Motor neuron (in vitro differentiated cells): ENCODE results near the gene PFN1. TPM values are rescaled to one million over a fixed set of nuclear protein-coding genes. Genes with fewer than 3 reads are reported as not detected.

ENCODE experiments used
- ATAC-seq, 8 experiments: fragments of 200-7000 bp; cut with Tn5 transposase; replicated peaks in 6 of 8; 2 replicates each; pipeline ENCODE4 v1.8.0; 2021; ENCODE audit warnings: mild to moderate bottlenecking in 8 of 8, moderate library complexity in 8 of 8
- H3K27ac ChIP-seq, 2 donors: fragments of 250-450 bp; sonication (Bioruptor Pico); 2 replicates each; pipeline ENCODE4 v1.9.0; 2021; ENCODE audit warnings: antibody characterized with exemption in 2 of 2, mild to moderate bottlenecking in 2 of 2, moderate library complexity in 1 of 2
- H3K4me1 ChIP-seq, 2 donors: fragments of 250-450 bp; sonication (Bioruptor Pico); replicated peaks in 1 of 2; 2 replicates each; pipeline ENCODE4 v1.6.1; 2021; ENCODE audit warnings: antibody characterized with exemption in 2 of 2, mild to moderate bottlenecking in 2 of 2, moderate library complexity in 1 of 2
- H3K4me3 ChIP-seq, 5 donors: fragments of 250-450 bp; sonication (Bioruptor Pico); 2 replicates each; pipeline ENCODE4 v1.9.0; 2021; ENCODE audit warnings: antibody characterized with exemption in 5 of 5, mild to moderate bottlenecking in 5 of 5, moderate library complexity in 4 of 5
- WGBS, 10 experiments: fragments of 450-650 bp; shearing (Covaris generic); methylation state at CpG; one replicate each; pipeline ENCODE4 v1.0.0; 2022; 5-methylcytosine and 5-hydroxymethylcytosine counted together
- in situ Hi-C, 9 experiments: fragments of 400-800 bp; cut with MboI; loops; one replicate each; pipeline ENCODE4 v1.15.0; 2021; ENCODE audit warnings: low sequenced_read_pairs in 9 of 9, low pct_unique_long_range_greater_than_20kb in 2 of 9; ENCODE audit not compliant: unreplicated experiment in 9 of 9
- total RNA-seq, 8 experiments: library from RNA; unstranded; fragments of 300-600 nt; gene quantifications; 2 replicates each; pipeline versions ENCODE4 v1.2.3 to v1.2.4, GENCODE V29; 2022

Gene PFN1
- total RNA-seq, 8 experiments from 2014 or later: 143 to 541 (median 257) TPM

- no peak for ATAC-seq
- H3K27ac ChIP-seq: no peak overlapping the region
- in situ Hi-C loops: loop anchor here in 1 of 9 experiments (25.0 kb wide), 1 partner anchor 97 kb away; no protein-coding TSS in a partner anchor
- H3K4me1 ChIP-seq: peaks cover 16 to 25% of the 10 kb centered on the region in 2 donors
- 79 to 100% (median 96%) methylated on average over 4 to 13 of the region's 15 CpGs; no CpG with 5 or more reads in 2 of the 10 experiments for WGBS, 10 experiments
- no peak overlapping the region for H3K4me3 ChIP-seq
Observed at GRCh38 chr17:4965311-4965986, 17.1 kb upstream of the PFN1 start.

- in situ Hi-C loops: loop anchor here in 1 of 9 experiments (25.0 kb wide), 1 partner anchor 102 kb away; no protein-coding TSS in a partner anchor
- WGBS, 10 experiments: 83 to 100% (median 97%) methylated on average over 2 to 5 of the region's 9 CpGs; no CpG with 5 or more reads in 2 of the 10 experiments
- peak in 1 of 8 experiments; percentile 43 for ATAC-seq
- Histone ChIP-seq H3K4me1 (no peaks in the 10 kb centered on the region), H3K27ac (no peak overlapping the region), H3K4me3 (no peak overlapping the region)
Observed at GRCh38 chr17:4960279-4960922, 12.1 kb upstream of the PFN1 start.

GRCh38 chr17:4959261-4959965 is 11.1 kb upstream of the PFN1 start:
- 60 to 100% (median 84%) methylated on average over 1 to 6 of the region's 18 CpGs; no CpG with 5 or more reads in 5 of the 10 experiments for WGBS, 10 experiments
- Histone ChIP-seq H3K4me1 (no peaks in the 10 kb centered on the region), H3K4me3 (no peak overlapping the region), H3K27ac (no peak overlapping the region)
- ATAC-seq: peak in 4 of 8 experiments; percentile 9 to 23 (median 18)
- in situ Hi-C loops: loop anchor here in 1 of 9 experiments (25.0 kb wide), 1 partner anchor 103 kb away; no protein-coding TSS in a partner anchor

- Histone ChIP-seq H3K4me1 (no peaks in the 10 kb centered on the region), H3K4me3 (no peak overlapping the region), H3K27ac (no peak overlapping the region)
- WGBS, 10 experiments: 40 to 100% (median 100%) methylated on average over 1 to 2 of the region's 3 CpGs; no CpG with 5 or more reads in 3 of the 10 experiments
- in situ Hi-C loops: loop anchor here in 1 of 9 experiments (25.0 kb wide), 1 partner anchor 104 kb away; no protein-coding TSS in a partner anchor
- no peak for ATAC-seq
Observed at GRCh38 chr17:4958102-4958501, 9.8 kb upstream of the PFN1 start.

- Histone ChIP-seq H3K4me1 (peaks cover 5 to 8% of the 10 kb centered on the region in 2 donors), H3K4me3 (no peak overlapping the region), H3K27ac (no peak overlapping the region)
- in situ Hi-C loops: loop anchor here in 1 of 9 experiments (25.0 kb wide), 1 partner anchor 106 kb away; no protein-coding TSS in a partner anchor
- peak in 1 of 8 experiments; percentile 6 for ATAC-seq
- 100% methylated on average over 1 to 3 of the region's 10 CpGs; no CpG with 5 or more reads in 7 of the 10 experiments for WGBS, 10 experiments
Observed at GRCh38 chr17:4956493-4957061, 8.2 kb upstream of the PFN1 start.

GRCh38 chr17:4955091-4955490 is 6.8 kb upstream of the PFN1 start:
- 95 to 100% (median 100%) methylated on average over 1 to 5 of the region's 8 CpGs; no CpG with 5 or more reads in 4 of the 10 experiments for WGBS, 10 experiments
- in situ Hi-C loops: loop anchor here in 1 of 9 experiments (25.0 kb wide), 1 partner anchor 107 kb away; no protein-coding TSS in a partner anchor
- no peak overlapping the region for H3K4me3 ChIP-seq
- no peak for ATAC-seq
- H3K4me1 ChIP-seq: peaks cover 20 to 23% of the 10 kb centered on the region in 2 donors
- H3K27ac ChIP-seq: no peak overlapping the region

- ATAC-seq: no peak
- in situ Hi-C loops: loop anchor here in 1 of 9 experiments (25.0 kb wide), 1 partner anchor 109 kb away; no protein-coding TSS in a partner anchor
- Histone ChIP-seq H3K4me1 (peaks cover 20 to 25% of the 10 kb centered on the region in 2 donors), H3K27ac (no peak overlapping the region), H3K4me3 (no peak overlapping the region)
- 40 to 100% (median 88%) methylated on average over 1 to 7 of the region's 14 CpGs; no CpG with 5 or more reads in 3 of the 10 experiments for WGBS, 10 experiments
Observed at GRCh38 chr17:4953451-4953961, 5.2 kb upstream of the PFN1 start.

- WGBS, 10 experiments: no CpG with 5 or more reads among the region's 3 CpGs
- ATAC-seq: no peak
- in situ Hi-C loops: loop anchor here in 1 of 9 experiments (25.0 kb wide), 1 partner anchor 111 kb away; no protein-coding TSS in a partner anchor
- H3K4me1 ChIP-seq: peaks cover 24 to 29% of the 10 kb centered on the region in 2 donors
- peak overlapping the region in 2 of 5 donors; percentile 86 to 90 for H3K4me3 ChIP-seq
- peak overlapping the region; percentile 94 to 95 for H3K27ac ChIP-seq
Observed at GRCh38 chr17:4951486-4951885, 3.2 kb upstream of the PFN1 start.

- WGBS, 10 experiments: 0 to 50% (median 20%) methylated on average over 1 to 2 of the region's 7 CpGs; no CpG with 5 or more reads in 7 of the 10 experiments
- Histone ChIP-seq H3K4me1 (peaks cover 27 to 31% of the 10 kb centered on the region in 2 donors), H3K27ac (peak within 1 kb of the TSS; percentile 94 to 95), H3K4me3 (peak within 1 kb of the TSS; percentile 63 to 94 (median 90))
- no peak for ATAC-seq
- in situ Hi-C loops: loop anchor here in 1 of 9 experiments (25.0 kb wide), 1 partner anchor 112 kb away; no protein-coding TSS in a partner anchor
Observed at GRCh38 chr17:4950746-4951204, 2.4 kb upstream of the PFN1 start, which contains the start of gene ENO3. Gene ENO3, plus strand, starts transcription at chr17:4951119. Its CDS starts 711 bp downstream, at chr17:4951830.

GRCh38 chr17:4950075-4950745 is 1.9 kb upstream of the PFN1 start:
- WGBS, 10 experiments: 11 to 100% (median 24%) methylated on average over 2 to 18 of the region's 52 CpGs; no CpG with 5 or more reads in 5 of the 10 experiments
- in situ Hi-C loops: loop anchor here in 1 of 9 experiments (25.0 kb wide), 1 partner anchor 112 kb away; no protein-coding TSS in a partner anchor
- H3K27ac ChIP-seq: peak overlapping the region; percentile 94 to 95
- peak; percentile 7 to 54 (median 29) for ATAC-seq
- peaks cover 31 to 32% of the 10 kb centered on the region in 2 donors for H3K4me1 ChIP-seq
- H3K4me3 ChIP-seq: peak overlapping the region; percentile 63 to 94 (median 90)
